NK-92 (cell line): Measurements from ENCODE around the gene CACNG3.
"Not testable (repeated sequence)": the region's sequence is repeated elsewhere in the genome, so short reads cannot be mapped to it uniquely, and the experiment has no call there.

Experiments
- DNase-seq: peaks from one replicate; lab custom pipeline; 2025; ENCODE audit not compliant: unreplicated experiment; lab: John Stamatoyannopoulos, UW

The CACNG3 gene

DNA sequence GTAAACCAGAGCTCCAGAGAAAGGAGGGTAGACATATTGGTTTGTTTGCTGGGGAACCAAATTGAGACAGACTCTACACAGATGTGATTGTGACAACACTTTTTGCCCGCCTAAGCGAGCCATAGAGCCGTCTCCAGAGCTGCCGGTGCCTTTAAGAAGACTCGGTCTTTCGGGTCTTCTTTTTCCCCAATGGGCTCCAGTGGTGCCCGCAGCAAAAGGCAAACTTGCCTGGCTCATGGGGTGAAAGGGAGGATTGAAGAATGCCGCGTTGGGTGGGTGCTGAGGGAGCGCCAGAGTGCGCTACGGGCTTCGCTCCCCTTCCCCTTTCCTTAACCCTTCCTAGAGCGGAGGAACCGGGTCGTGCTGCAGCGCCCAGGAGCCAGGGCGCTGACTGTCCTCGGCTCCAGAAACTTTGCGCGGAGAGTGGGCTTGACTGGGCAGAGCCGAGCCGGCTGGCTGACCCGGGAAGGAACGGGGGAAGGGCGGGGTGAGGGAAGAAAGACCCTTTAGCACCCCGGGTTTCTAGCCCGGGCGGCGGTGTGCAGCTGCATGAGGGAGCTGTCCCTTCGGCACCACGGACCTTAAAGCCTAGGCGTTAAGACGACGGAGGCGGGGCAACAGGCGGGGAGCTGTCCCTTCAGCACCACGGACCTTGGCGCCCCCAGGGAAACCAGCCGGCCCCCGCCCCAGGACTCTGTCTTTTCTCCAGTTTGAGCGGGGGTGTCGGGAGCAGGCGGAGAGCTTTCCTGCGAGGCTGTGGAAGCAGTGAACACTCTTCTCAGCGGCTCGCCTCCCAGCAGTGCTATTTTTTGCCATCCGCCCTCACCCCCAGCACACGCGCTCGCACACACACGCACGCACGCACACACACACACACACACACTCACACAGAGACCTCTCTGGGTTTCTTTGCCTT is at the start of gene CACNG3:
Gene CACNG3, plus strand, starts transcription at position 880 of the 916 bp plus-strand sequence. CDS start 420 bp downstream, outside the sequence.
- no peak for DNase-seq

DNA sequence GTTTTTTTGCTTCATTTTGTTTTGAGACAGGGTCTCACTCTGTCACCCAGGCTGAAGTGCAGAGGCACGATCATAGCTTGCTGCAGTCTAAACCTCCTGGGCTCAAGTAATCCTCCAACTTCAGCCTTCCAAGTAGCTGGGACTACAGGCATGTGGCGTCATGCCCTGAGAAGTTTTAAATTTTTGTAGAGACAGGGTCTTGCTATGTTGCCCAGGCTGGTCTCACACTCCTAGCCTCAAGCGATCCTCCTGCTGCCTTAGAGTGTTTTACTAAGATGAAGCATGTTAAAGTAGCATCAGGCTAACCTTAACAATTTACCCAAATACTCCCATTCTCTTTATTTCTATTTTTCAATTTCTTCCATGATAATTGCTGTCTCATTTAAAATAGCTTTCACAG is 49.2 kb upstream of the CACNG3 start:
- DNase-seq = no peak

DNA sequence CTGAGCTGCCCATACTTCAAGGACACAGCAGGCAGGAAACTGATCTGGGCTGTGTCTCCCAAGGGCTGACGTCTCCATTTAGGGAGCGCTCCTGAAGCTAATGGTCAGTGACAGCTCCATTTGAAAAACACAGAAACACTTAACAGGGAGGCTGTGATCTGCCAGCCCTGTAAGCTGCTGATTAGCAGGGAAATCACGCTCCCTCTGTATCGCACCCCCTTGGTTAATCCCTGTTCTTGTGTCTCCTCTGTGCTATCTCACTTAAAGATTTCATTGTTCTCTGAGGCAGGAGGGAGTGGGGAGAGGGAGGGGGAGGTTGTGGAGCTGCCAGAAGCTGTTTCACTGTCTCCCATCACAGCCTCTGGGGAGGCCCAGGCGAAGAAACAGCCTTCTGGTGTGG is 47.4 kb upstream of the CACNG3 start:
- DNase-seq = no peak

DNA sequence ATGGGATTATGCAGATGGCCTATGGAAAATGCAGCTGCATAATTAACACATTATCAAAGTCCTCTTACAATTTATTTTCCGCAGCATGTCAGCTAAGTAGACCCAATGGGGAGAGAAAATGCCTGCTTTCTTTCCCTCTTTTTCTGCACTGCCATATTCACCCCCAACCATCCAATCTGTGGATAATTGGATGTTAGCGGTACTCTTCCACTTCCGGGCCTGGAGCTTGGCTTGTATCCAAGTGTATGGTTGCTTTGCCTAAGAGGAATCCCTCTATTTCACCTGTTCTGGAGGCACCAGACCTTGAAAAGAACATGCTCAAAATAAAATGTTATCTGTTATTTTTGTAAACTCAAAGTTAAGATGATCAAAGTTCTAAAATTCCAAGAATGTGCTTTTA is 41.1 kb upstream of the CACNG3 start:
- no peak for DNase-seq

DNA sequence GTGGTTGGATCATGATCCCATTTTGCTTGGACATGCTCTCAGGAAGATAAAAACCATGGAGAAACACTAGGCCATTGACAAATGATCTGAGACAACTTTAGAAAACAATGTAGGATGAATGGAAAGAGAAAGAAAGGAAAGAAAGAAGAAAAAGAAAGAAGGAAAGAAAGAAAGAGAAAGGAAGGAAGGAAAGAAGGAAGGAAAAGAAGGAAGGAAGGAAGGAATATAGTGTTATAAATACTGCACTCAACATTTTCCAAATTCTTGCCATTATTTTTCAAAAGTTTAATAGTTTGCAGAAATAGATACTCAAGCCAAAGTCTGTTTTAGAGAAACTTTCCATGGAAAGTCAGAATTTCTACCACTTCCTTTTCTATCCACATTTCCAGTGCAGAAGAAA is 39.2 kb upstream of the CACNG3 start:
- no peak for DNase-seq

DNA sequence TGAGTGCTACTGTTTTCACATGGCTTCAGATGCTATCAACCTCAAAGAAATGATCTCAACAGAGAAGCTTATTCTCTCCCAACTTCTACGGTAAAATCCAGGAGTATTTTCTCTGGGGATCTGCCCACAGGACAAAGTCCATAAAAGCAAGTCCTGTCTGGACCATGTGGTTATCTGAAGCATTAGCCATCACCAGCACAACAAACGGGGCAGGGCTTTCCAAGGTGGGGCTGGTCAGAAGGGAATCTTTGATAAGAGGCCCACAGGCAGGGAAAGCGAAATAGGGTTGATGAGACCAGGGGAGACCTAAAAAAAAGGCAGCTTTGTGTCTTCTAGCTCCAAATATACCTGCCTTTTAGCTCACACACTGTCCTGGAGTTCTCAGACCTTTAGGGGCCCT is 38.7 kb upstream of the CACNG3 start:
- DNase-seq = no peak

DNA sequence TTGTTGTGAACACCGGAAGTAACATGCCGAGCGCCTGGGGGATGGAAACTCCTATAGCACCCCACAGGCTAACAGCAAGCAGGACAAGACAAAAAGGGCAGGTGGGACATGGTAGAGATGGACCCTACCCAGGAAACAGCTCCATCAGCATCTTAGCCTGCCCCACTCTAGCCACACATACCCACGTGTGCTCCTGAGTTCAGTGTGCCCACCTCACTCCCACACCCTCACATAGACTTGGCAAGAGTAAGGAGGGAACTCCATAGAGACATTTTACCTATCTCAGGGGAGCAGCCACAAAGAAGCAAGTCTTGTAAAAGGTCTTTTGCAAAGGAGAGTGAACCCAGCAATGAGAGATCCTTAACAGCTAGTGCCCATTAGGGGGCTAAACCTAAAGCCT is 37.8 kb upstream of the CACNG3 start:
- no peak for DNase-seq

DNA sequence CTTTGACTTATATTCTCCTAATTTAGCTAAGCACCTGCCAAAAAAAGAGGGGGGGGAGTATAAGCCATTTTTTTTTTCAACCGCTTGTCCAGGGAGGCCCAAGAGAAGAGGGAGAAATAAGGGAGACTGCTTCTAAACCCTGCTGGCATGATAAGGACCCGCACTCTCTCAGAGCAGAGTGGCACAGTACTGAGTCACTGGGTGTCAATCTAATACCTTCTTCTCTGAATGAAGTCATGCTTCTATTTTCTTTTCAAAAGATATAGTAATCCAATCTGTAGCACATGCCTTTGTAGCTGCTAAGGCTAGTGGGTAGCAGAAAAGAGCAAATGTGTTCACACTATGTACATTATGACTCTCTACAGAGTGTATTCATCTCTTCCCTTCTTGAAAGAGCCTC is 34.9 kb upstream of the CACNG3 start:
- DNase-seq = no peak

DNA sequence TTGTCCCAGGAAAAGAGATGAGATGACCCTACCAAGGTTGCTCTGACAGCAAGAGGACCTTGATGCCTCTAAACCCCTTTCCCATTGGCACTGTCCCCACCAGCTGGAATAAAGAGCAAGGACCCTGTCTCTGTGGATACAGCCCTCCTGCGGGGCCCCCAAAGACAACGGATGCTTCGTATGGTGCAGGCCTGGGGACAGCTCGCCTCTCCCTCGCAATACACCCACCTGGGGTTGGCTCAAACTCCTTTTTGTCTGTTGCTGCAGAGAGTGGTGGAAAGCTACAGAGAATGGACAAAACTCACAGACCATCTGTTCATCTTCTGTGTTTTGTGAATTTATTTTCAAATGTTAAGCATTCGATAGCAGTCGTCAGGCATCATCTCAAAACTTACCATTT is 27.6 kb upstream of the CACNG3 start:
- no peak for DNase-seq

DNA sequence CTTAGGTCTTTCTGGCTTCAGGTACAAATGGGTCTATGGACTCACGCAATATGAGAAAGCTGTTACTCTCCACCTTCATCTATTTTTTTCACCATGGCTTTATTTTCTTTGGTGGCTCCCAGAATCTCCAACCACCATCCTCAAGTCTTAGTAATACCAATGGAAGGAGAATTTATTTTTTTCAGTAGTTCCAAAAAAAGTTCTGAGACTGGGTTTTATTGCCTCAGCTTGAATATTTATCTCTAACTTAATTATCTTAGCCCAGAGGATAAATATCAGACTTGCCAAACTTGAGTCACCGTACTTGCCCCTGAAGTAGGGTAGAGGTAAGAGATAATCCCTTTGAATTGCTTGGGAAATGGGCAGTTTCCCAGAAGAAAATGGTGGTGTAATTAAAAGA is 23.2 kb upstream of the CACNG3 start:
- DNase-seq = no peak

DNA sequence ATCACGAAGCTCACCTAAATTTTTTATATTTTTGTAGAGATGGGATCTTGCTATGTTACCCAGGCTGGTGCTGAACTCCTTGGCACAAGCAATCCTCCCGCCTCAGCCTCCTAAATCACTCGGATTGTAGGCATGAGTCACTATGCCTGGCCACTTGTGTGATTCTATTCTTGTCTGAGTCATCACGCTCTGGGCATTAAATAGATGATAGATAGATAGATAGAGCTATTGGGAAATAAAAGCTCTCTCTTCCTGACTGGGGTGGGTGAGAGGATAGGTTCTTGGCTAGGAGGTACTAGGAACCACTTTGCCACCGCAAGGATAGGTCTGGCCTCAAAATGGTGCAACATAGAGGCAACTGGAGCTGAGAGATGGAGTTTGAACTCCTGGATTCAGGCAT is 21.4 kb upstream of the CACNG3 start:
- DNase-seq = no peak

DNA sequence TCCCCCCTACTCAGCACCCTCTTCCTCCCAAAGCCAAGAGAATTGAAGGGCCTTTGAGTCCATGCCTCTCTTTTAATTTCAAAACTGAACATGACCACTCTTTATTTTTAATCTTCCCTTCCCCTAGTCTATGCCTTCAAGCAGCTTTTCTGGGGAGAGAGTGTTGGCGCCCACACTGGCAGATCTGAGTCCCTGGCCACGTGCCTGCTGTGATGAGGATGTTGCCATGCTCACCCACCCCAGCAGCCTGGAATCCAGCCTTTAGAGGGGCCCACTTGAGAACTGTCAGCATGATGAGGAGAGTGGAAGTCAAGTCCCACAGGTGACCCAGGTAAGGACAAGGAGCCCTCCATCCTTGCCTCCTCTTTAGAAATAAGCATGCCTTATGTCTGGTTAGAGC is 20.3 kb upstream of the CACNG3 start:
- no peak for DNase-seq

DNA sequence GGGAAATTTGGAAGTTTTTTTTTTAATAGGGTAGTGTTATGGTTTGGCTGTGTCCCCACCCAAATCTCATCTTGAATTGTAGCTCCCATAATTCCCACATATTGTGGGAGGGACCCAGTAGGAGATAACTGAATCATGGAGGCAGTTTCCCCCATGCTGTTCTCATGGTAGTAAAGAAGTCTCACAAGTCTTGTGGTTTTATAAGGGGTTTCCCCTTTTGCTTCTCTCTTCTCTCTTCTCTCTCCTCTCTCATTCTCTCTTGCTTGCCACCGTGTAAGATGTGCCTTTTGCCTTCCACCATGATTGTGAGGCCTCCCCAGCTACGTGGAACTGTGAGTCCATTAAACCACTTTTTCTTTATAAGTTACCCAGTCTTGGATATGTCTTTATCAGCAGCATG is 17.3 kb upstream of the CACNG3 start:
- DNase-seq = not testable (repeated sequence)

DNA sequence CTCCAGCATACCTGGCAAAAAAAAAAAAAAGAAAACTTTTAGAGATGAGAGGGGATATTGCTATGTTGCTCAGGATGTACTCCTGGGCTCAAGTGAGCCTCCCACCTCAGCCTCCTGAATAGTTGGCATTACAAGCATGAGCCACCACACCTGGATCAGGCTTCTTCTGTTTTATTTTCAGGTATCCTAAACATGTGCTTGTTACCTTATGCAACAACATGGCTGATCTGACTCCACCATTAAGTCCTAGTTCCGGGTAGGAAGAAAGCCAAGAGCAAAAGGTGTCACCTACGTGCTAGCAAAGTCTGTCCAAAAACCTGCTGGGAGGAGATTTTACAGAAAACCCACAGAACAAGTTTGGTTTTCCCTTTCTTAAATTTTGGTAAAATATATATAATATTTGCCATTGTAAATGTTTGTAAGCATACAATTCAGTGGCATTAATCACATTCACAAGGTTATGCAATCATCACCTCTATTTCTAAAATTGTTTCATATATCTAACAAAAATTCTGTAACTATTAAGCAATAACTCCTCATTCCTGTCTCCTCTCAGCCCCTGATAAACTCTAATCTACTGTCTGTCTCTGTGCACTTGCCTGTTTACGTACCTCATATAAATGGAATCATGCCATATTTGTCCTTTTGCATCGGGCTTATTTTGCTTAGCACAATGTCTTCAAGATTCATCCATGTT is 9.1 kb upstream of the CACNG3 start:
- DNase-seq = no peak

DNA sequence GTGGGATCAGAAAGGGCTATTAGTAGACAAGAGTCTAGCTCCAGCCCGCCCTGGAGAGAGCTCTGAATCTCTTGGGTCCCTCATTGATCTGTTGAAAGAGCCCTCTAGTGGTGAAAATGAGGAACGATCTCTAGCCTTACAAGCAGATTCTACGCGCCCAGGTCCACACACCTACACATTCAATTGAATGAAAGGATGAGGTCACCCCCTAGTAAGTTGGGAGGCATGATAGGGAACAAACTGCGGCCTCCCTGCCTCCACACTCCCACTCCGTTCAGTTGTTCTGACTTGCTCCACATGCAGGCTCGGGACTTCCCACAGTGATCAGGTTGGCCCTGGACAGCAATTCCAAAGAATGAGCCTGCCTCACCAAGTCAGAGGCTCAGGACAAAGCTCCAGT is 2.9 kb upstream of the CACNG3 start:
- DNase-seq = no peak

DNA sequence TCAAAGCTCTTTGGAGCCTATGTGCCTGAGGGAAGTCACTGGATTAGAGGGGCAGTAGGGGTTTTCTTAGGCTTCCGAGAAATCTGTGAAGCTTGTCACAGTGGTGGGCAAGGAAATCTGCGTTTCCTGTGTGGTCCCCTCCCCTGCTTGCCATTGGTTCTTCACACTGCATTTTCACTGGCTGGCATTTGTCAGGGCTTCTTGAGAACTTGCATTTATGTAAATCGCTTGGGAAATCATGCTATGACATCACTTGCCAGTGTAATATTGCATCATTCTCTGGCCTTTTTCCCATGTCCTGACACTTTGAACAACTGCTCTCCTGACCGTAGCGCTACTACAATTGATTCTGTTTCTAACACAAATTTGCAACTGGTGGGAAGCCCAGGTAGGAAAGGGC is 1.8 kb downstream of the CACNG3 start:
- DNase-seq = no peak

DNA sequence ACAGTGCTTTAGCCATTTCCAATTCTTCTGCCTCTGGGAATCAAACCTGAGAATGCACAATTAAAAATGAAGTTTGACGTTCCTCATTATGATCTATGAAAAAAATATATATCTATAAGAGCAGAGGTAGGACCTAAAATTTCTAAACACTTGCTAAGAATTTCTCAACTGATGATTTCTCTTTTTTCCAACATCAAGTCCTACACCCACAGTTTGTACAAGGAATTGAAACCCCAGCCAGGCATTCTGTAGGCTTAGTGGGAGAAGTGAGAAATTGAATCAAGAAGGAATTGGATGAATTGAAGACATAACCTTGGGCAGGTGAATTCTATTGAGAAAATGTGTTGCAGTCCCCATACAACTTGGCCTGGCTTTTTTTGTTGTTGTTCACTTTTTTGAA is 2.7 kb downstream of the CACNG3 start:
- DNase-seq = no peak

DNA sequence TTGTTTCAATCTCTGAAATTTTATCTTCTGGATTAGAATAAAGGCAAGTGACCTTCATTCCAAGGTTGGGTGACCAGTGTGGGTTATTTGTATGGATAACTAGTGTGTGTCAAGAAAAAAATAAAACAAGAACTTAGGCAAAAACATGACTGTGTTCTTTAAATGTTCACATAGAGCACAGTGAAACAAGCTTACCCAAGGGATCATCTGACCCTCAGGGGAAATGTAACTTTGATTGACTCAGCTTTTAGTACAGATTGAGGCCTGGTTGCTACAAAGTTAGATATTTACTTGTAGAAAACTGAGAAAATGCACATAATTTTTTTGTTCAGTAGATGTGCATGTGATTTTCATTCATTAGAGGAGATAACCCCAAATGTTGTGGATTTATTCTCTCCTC is 6.7 kb downstream of the CACNG3 start:
- no peak for DNase-seq

DNA sequence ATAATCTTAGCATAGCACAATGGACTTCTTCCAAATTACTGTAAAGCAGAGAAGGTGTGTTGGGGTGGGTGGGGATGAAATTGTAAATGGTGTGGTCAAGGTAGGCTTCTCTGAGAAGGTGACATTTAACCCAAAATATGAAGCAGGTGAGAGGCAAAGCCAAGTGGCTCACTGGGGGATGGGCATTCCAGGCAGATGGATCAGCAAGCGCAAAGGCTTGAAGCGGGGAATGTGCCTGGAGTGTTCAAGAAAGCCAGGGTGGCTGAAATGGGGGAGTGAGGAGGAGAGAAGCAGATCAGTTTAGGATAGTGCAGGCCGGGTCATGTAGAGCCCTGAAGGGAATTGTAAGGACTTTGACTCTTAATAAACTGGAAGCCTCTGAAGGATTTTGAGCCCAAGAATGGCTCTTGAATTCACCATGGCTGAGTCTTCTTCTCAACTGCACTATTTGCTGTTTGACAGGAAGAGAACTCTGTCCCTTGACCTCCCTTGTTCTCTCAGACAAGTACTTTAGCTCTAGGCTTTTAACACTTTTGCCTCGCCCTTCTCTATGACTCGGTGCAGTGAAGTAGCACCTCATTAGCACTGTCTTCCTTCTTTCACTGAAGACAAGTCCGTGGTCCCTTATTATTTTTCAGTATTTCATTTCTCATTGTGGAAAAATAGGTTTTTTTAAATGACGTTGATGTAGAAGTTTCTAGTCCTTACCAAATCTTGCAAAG is 14.7 kb downstream of the CACNG3 start:
- DNase-seq = no peak

DNA sequence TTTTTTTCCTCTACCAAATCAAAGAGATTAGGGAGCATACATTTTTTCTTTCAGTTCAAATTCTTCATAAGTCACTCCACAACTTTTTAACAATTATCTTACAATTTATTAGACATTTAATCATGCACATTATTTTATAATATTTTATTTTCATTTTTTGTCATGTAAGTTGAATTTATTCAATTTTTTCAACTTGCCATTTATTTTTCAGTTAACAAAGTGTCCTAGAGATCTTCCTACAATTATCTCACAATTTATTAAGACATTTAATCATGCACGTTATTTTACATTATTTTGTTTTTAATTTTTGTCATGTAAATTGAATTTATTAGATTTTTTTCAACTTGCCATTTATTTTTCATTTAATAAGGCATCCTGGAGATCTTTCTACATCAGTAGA is 16.2 kb downstream of the CACNG3 start:
- no peak for DNase-seq

DNA sequence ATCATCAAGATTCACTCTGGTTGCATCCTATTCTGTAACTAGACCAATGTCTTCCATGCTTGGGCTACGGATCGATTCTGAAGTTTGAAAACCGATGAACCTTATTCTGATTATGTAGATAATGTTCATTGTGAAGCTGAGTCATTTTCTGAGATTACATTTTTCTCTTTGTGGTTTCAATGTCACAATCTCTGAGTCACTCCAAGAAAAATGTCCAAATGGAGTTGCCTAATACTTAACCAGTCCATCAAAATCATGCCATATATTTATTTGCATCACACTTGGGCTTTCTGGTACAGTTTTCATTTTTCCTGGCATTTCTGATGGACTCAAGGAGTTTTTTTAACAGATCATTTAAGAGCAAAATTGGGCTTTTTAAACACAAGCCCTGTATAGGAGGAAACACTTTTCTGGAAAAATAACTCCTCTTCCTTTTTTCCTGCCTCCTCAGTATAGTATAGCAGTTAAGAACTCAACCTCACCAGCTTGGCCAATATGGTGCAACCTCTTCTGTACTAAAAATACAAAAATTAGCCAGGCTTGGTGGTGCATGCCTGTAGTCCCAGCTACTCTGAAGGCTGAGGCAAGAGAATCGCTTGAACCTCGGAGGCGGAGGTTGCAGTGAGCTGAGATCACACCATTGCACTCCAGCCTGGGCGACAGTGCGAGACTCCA is 17.5 kb downstream of the CACNG3 start:
- DNase-seq = no peak
